Hepatocyte (in vitro differentiated cells): ENCODE measurements around the gene SSTR1.

Source experiments
- CTCF ChIP-seq: fragments of 200-600 bp; sonication (generic); IDR thresholded peaks from 2 replicates; pipeline ENCODE4 v1.5.1; 2016; ENCODE audit warnings: antibody characterized with exemption, mild to moderate bottlenecking; ENCODE audit not compliant: poor library complexity
- EZH2 ChIP-seq: fragments of 200-600 bp; sonication (generic); IDR thresholded peaks from 2 replicates; pipeline ENCODE4 v1.6.1; 2016; ENCODE audit warnings: antibody characterized with exemption, mild to moderate bottlenecking, borderline replicate concordance
- EZH2phosphoT487 ChIP-seq: fragments of 200-600 bp; sonication (generic); IDR thresholded peaks from one replicate; pipeline ENCODE4 v1.6.1; 2018; ENCODE audit warnings: antibody characterized with exemption, mild to moderate bottlenecking, low read depth, moderate library complexity; ENCODE audit not compliant: unreplicated experiment, severe bottlenecking

DNA sequence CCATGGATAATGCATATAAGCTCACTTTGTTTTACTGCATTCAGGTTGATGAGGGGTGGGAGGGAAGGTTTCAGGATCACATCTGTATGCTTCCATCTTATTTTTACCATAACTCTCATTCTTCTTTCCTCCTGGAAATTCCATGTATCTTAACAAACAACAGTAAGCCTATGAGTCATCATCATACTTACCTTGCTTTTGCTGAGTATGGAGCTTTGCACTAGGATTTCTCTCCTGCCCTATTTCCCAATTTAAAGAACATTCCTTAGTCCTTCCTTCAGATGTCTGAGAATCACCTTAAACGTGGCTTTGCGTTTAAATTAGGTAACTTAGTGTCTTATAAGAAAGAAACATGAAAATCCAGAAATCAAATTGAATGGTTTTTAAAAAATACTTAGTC lies 49.8 kb downstream of the SSTR1 start:
- TF ChIP-seq CTCF (no peak), EZH2 (no peak), EZH2phosphoT487 (no peak)
